Skin of body (tissue), 2 donors: ENCODE results near the gene CCDC27. TPM values are rescaled to one million over a fixed set of nuclear protein-coding genes. Genes with fewer than 3 reads are reported as not detected.
"Not testable (repeated sequence)": the region's sequence is repeated elsewhere in the genome, so short reads cannot be mapped to it uniquely, and the experiment has no call there.

Source experiments
- DNase-seq: peaks from one replicate; lab custom pipeline; 2025; lab: John Stamatoyannopoulos, UW
- total RNA-seq: library from RNA; depleted of rRNA; stranded (reverse); fragments of >200 nt; gene quantifications from one replicate; pipeline ENCODE4 v1.2.3, GENCODE V29; 2014

The CCDC27 gene
- total RNA-seq, 1 donor from 2014 or later = not detected

DNA sequence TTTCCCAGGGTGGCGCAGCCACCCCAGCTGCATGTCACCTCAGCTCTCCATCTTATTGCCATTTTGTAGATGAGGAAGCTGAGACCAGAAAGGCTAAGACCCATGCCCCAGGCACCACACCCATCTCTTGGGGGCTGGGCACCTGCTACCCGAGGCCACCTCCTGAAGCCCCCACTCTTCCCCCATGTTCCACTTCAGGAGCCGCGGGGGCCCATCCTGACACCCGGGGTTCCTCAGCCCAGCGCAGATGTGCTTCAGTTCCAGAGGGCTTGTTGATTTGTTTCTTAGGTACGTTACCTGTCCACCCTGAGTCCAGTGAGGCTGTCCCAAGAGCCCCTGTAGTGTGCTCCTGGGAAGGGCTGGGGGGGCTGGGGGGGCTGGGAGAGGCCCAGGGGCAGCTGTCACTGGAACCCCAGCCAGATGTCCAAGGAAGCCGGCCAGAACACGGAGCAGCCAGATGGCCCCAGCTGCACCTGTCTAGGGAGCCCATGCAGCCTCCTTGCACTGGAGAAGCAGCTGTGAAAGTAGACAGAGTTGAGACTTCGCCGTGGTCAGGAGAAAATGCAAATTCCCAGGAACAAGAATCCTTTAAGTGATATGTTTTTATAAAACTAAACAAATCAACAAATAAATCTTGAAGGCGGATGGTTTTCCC, 17.1 kb upstream of the CCDC27 start:
- no peak for DNase-seq

DNA sequence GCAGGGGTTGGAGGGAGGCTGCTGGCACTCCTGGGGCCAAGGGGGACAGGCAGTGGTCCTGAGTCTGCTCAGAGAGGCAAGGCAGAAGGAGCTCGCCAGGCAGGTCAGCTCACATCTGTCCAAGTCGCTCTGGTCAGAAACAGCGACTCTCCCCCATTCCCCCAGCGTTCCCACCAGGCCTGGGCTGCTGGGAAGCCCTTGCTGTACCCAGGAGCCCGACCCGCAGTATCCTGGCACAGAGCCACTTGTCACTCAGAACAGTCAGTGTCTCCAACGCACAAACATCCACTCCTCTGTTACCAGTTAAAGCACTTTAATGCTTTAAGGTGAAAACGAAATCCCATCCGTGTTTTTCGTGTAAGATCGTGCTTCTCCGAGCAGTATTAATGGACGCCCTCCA, 16.6 kb upstream of the CCDC27 start:
- no peak for DNase-seq

DNA sequence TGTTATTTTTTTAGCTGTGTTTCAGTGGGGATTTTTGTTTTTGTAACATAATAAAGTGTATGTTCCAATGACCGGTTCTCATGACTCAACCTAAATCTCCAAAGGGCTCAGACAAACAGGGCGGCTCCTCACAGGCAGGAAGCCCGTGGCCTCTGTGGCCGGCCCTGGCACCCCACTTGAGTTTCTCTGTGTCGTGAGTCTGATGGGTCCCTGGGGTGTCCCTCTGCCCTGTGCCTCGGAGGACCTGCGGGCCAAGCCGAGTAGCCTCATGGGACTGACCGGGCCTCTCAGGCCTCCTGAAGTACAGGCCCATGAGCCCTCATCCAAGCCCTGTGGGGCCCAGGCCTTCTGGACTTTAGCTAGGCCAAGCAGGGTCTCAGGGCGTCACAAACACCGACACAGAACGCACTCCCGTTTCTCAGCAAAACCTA, 16.1 kb upstream of the CCDC27 start:
- DNase-seq = no peak

DNA sequence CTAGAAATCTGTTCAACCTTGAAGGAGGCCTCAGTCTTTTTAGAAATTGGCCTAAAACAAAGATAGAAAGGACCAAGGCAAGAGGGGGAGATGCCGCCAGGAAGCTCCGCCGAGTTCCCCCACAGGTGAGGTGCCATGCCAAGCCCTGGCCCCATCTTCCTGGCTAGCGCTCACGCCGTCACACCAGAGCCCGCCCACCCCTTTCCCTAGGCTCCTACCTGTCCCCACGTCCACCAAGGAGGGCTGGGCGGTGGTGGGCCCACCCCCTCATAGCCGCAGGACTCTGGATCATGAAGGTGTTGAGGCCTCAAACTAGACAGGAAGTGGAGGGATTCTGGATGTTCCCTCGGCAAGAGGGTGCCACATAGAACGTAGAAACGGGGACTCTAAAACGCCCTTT, 15.5 kb upstream of the CCDC27 start:
- no peak for DNase-seq

DNA sequence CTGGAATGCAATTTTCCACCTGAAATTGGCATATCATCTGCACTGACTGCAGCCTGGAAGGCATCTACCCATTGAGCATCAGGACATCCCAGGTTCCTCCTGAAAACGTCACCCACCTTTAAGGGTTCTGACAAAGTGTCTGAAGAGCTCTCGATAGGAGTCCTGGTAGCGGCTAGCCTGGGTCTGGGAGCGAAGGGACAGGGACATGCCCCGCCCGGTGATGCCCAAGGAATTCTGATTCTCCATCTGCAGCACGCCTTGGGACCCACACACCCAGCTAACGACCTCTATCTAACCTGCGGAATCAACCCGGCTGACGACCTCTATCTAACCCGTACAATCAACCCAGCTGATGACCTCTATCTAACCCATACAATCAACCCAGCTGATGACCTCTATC, 13.3 kb upstream of the CCDC27 start:
- no peak for DNase-seq

DNA sequence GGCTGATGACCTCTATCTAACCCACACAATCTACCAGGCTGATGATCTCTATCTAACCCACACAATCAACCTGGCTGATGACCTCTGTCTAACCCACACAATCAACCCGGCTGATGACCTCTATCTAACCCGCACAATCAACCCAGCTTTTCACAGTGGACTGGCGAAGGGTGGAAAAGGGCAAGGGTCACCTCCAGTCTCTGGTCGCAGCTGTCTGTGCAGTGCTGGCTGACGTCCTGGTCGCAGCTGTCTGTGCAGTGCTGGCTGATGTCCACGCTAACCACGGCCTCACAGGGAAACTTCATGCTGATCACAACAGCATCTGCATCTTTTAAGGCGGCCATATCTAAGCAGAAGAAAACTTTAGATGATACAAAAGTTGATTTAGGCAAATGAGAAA, 12.2 kb upstream of the CCDC27 start:
- DNase-seq = no peak

DNA sequence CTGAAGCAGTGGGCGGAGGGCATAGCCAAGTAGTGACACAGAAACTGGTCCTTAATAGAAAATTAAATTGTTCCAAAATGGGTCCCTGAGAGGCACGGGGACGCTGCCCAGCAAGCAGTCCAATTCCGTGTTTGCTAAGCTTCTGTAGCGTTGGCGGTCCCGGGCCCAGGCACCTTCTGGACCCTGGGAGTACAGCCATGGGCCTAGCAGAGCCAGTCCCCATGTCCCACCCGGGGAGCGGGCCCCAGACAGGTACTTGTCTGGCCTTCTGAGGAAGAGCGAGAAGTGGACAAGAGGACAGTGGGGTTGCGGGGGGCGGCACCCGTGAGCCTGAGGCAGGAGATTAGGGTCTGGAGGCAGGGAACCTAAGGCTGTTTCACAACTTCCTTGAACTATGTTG, 11.5 kb upstream of the CCDC27 start:
- DNase-seq = no peak

DNA sequence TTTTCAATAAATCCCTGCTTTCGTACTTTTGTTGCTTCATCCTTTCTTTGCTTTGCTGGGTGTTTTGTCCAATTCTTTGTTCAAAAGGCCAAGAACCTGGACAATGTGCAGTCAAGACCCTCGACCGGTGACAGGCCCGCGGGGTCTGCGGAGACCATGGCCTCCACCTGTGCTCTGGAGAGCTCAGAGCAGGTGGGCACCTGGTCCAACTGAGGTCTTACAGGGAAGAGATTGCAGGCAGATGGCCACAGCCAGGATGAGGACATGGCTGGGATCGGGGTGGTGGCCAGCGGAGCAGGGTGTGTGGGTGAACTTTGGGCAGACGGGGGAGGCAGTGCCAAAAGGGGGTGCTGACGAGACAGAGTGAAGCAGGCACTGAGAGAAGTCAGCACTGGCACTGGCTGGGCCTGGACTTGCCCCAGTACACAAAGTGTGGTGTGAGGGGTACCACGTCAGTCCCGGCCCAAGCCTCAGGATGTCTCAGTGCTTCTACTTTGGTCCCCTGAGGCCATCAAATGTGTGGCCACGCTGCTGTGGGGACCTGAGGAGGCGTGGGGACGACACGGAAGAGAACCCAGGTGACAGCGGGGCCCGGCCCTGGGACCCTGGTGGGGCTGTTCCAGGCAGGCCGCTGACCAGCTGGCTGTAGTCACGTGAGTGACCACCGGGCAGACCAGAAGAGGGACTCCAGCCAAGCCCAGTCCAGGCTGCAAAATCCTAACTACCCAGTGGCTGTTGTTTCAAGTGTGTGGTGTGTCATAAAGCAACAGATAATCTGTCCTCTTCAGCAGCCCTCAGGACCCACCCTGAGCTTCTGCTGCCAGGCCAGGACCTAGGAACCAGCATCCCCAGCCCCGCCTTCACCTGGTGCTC, 10.4 kb upstream of the CCDC27 start:
- no peak for DNase-seq

DNA sequence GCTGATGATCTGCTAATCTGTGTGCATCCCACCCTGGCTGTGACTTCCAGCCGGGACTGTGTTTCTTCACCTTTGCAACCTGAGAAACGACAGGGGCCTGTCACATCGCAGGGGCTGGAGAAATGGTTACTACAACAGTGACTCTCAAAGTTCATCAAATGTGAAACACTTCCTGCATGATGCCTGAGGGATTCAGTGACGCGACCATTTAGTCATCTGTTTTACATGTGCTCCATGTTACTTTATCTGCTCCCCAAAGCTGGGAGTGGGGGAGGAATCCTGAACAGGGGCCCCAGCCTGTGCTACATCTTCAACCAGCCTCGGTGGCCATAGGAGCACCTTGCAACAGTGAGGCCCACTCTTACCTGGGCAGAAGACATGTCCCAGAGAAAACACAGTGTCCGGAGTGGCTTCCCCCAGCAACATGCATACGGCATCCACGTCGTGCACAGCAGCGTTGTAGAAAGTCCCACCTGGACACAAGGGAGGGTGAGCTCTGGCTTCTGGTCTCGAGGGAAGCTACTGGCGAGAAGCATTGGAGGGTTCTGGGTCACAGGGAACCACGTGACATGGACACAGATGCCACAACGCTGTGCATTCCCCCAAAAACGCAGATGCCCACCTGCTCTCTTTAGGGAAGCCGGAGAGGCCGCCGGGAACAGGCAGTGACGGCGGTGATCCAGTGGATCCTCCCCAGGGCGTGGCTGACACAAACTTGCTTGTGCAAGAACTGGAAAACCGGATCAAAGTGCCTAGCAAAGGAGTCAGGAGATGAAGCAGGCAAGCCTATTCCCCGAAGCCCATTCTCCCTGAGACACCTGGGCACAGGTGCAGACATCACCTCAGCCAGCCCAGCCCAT, 9.6 kb upstream of the CCDC27 start:
- no peak for DNase-seq

DNA sequence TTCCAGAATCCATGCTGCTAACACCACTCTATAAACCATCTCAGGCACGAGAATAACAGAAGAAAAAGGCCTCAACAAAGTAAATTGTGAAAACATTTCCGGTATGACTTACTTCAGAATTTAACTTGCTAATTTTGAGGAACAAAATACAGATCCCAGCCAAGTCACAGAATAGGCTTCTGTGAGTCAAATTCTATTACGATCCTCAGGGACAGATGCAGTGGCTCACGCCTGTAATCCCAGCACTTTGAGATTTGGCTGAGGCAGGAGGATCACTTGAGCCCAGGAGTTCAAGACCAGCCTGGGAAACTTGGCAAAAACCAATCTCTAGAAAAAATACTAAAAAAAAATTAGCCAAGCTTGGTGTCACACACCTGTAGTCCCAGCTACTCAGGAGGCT, 8.8 kb upstream of the CCDC27 start:
- DNase-seq = no peak

DNA sequence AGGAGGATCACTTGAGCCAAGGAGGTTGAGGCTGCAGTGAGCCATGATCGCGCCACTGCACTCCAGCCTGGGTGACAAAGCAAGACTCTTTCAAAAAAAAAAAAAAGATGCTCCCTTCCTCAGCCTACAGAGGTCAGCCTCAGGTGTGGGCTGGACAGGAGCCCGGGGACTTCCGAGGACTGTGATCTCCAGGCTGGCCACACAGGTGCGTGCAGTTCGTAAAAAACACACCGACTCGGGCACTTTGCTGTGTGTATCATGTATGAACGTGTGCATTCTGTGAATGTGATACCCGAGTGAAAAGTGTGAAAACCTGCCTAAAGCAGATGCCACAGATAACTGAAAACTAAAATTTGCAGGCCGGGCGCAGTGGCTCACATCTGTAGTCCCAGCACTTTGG, 8.4 kb upstream of the CCDC27 start:
- no peak for DNase-seq

DNA sequence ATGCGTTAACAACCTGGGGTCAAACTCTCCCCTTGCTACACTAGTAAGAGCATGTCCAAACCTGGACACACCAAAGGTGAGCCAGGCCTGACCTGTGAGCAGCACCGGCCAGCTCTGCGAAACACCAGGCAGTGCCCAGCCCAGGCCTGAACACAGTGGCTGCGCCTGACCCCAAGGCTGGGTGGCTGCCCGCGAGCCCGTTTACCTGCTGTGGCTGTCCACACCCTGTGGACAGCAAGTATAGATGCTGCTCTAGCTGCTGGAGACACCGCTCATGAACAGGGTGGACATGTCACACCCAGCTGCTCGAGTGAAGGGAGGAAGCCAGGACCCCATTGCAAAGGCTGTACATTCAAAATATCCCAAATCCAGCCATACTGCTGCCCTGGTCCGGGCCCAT, 7.6 kb upstream of the CCDC27 start:
- no peak for DNase-seq

DNA sequence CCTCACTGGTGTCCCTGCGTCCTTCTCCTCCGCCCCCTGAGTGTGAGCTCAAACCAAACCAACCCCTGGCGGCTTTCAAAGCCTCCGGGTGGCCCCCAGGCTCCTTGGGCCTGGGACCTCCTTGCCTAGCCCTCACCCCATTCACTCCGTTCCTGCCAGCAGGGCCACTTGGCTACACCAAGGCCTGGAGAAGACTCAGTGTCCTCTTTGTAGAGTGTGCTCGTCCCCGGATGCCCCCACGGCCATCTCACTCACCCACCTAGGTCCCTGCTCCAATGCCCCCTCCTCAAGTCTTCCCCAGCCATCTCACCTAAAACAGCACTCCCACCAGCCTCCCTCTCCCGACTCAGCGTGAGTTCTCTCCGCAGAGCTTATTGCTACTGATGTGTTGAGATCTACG, 7.2 kb upstream of the CCDC27 start:
- DNase-seq = no peak

DNA sequence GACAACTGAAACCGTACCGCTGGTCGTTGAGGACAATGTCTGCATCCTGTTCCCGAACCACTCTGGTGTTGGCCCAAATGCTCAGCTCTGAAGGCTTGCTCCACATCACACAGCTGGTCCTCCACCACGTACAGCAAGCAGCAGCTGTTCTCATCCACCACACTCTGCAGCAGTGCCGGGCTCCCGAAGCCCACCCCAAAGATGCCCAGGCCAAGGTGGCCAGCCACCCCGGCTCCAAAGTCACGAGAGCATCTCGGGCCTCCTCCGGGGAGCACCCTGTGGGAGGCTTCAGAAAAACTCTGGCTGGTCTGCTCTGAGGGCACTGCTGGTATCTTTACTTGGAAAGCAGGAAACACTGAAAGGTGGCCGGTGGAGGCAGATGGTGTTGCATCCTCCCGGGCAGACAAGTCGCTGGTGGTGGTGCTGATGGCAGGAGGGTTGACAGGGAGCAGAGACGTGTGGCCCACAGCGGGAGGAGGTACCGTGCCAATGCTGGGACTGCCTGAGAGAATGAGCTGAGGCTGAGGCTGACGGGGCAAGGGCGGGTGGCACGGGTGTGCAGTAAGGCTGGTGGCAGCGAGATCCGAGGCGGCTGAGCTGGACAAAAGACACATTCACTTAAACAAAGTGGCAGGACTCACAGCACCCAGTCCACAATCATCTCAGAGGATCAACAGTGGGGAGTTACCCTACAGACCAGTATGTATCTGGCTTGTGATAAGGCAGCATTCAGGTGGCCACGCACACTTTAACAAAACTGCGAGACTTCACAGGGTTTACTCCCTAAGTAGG, 6.5 kb upstream of the CCDC27 start:
- DNase-seq = no peak

DNA sequence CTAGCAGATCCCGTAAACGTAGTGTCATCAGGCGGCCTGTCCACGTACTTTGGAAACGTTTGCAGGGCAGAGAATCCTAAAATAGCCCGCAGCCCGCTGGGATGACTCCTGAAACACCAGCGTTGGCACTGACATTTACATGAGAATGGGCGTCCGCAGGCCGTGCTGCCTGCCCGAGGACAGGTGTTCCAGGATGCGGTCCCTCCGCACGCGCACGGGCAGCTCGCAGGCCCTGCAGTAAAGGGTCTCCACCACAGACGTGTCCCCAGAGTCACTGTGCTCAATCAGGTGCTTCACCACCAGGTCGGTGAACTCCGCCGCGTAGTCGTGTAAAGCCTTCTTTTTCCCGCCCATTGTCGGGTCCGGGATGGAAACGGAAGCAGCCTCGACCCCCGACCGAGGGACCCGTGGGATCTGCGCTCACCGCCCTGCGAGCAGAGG, 5.8 kb upstream of the CCDC27 start:
- DNase-seq = no peak

DNA sequence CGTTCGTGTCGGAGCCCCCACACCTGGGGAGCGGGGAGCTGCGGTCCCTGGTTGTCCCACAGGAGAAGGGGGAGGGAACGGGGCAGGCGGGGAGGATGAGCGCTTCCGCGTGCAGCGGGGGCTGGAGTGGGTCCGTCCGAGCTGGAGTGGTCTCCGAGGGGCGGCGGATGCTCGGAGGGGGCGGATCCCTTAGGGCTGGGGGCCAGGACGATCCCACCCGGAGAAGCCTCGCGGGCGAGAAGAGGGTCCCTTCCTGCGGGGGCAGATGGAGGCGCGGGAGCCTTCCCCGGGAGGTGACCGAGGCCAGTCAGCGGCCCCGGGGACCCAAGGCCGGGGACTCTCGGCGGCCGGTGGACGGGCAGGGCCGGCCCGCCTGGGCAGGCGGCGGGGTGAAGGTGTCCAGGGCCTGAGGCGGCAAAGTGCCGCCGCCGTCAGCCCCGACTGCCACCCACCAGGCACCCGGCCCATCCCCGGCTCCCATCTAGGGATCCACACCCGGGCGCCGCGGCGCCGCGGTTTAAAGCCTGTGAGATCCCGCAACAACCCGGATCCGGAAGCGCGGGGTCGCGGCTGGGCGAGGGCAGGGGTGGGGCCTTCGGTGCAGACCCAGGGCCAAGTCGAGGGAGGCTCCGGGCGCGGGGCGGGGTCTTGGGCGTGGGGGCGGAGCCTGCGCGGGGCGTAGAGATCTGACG, 5.3 kb upstream of the CCDC27 start:
- DNase-seq = peak; percentile 34

DNA sequence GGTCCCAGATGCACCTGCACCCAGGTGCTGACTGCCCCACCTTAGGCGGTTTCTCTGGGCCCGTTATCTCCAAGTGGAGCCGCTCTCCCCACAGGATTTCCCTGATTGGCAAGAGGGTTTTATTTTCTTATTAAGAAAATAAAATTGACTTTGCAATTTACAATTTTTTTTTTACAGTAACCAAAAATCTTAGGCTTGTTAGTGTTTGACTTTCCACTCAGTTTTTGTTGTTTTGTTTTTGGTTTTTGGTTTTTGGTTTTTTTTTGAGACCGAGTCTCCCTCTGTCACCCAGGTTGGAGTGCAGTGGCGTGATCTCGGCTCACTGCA, 4.8 kb upstream of the CCDC27 start:
- no peak for DNase-seq

DNA sequence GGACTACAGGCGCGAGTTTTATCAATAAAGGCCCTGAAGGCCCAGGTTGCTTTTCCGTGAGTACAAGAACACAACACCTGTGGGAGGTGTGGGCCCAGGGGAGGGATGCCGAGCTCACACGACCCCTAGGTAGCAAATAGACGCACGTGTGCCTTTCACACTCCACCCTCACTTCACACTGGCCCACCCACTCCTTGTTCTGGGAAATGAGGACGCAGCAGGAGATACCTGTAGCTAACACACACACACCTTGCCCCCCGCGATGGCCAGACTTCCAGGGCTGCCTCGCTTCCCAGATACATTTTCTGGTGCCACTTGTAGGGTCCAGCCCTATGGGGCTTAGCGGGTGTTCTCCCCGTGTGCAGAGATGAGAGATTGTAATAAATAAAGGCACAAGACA, 4.3 kb upstream of the CCDC27 start:
- no peak for DNase-seq

DNA sequence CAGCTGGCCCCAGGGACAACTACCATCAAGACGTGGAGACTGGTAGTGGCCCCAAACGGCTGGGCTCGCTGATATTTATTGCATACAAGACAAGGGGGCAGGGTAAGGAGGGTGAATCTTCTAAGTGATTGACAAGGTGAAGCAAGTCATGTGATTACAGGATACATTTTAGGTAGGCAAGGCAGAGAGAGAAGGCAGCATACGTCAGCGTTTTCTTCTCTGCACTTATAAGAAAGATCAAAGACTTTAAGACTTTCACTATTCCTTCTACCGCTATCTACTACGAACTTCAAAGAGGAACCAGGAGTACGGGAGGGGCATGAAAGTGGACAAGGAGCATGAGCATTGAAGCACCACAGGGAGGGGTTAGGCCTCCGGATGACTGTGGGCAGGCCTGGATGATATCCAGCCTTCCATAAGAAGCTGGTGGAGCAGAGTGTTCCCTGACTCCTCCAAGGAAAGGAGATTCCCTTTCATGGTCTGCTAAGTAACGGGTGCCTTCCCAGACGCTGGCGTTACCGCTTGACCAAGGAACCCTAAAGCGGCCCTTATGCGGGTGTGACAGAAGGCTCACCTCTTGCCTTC, 3.8 kb upstream of the CCDC27 start:
- DNase-seq = not testable (repeated sequence)

DNA sequence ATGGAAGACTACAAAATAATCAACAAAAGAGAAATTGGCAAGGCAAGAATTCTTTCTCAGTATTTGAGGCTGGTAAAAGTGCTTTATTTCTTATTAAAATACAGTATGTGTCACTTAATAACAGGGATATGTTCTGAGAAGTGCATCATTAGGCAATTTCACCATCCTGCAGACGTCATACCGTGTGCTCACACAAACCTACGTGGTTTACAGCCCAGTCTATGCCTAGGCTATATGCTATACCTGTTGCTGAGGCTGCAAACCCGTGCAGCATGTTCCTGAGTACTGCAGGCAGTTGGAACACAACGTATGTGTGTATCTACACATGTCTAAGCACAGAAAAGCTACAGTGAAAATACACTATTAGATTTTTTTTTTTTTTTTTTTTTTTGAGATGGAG, 2.7 kb upstream of the CCDC27 start:
- DNase-seq = no peak
